HPDE6-E6E7 (cell line): Measurements from ENCODE around the gene ZNF135.

ENCODE experiments used
- DNase-seq: peaks from one replicate; pipeline ENCODE4 v3.0.0; 2011; ENCODE audit warnings: missing footprints; ENCODE audit errors: extremely low spot score

ZNF135 gene

GRCh38 chr19:58091251-58091995 lies 32.3 kb downstream of the ZNF135 start:
- no peak for DNase-seq

GRCh38 chr19:58093071-58093470 lies 34.0 kb downstream of the ZNF135 start:
- no peak for DNase-seq

GRCh38 chr19:58095328-58095727 lies 36.2 kb downstream of the ZNF135 start:
- no peak for DNase-seq

GRCh38 chr19:58096884-58097283 lies 37.8 kb downstream of the ZNF135 start:
- no peak for DNase-seq

- DNase-seq: no peak
Observed at GRCh38 chr19:58097349-58097748, 38.3 kb downstream of the ZNF135 start.

GRCh38 chr19:58097781-58098681 lies 38.9 kb downstream of the ZNF135 start, which contains the start of gene ZSCAN18:
ZSCAN18 (minus strand) TSS chr19:58098231; CDS start chr19:58090267, 7,964 bp downstream.
- peak; percentile 99 for DNase-seq

GRCh38 chr19:58098682-58098998 lies 39.6 kb downstream of the ZNF135 start:
- DNase-seq: no peak

GRCh38 chr19:58107778-58108545 lies 48.9 kb downstream of the ZNF135 start:
- DNase-seq: no peak

- DNase-seq: no peak
Observed at GRCh38 chr19:58108546-58108817, 49.4 kb downstream of the ZNF135 start.

- no peak for DNase-seq
Observed at GRCh38 chr19:58117841-58118575, 58.9 kb downstream of the ZNF135 start.

GRCh38 chr19:58118979-58119733 lies 60.1 kb downstream of the ZNF135 start:
- DNase-seq: no peak
